Suprapubic skin (tissue), 4 donors: ENCODE data around the gene FCGBP. TPM values are rescaled to one million over a fixed set of nuclear protein-coding genes. Genes with fewer than 3 reads are reported as not detected.
"Not testable (repeated sequence)": the region's sequence is repeated elsewhere in the genome, so short reads cannot be mapped to it uniquely, and the experiment has no call there.

ENCODE experiments used
- DNase-seq, 2 donors: peaks; one replicate each; pipeline ENCODE4 v3.0.0-alpha.2; 2019; ENCODE audit warnings: low spot score in 2 of 2
- H3K27ac ChIP-seq: fragments of 200-600 bp; sonication (generic); one replicate; pipeline ENCODE4 v1.5.1; 2019
- H3K27me3 ChIP-seq: fragments of 200-600 bp; sonication (generic); one replicate; pipeline ENCODE4 v1.5.1; 2019
- H3K36me3 ChIP-seq: fragments of 200-600 bp; sonication (generic); one replicate; pipeline ENCODE4 v1.5.1; 2019
- H3K4me1 ChIP-seq: fragments of 200-600 bp; sonication (generic); one replicate; pipeline ENCODE4 v1.5.1; 2019
- H3K4me3 ChIP-seq: fragments of 200-600 bp; sonication (generic); one replicate; pipeline ENCODE4 v1.5.1; 2019; ENCODE audit warnings: mild to moderate bottlenecking
- H3K9me3 ChIP-seq: fragments of 200-600 bp; sonication (generic); one replicate; pipeline ENCODE4 v1.5.1; 2019
- EP300 ChIP-seq: sonication (generic); formaldehyde crosslinking; IDR thresholded peaks from one replicate; pipeline ENCODE4 v1.6.1; 2017; ENCODE audit warnings: antibody characterized with exemption
- POLR2A ChIP-seq, 2 donors: fragments of 450-650 bp; IDR thresholded peaks; one replicate each; pipeline ENCODE4 v1.6.1; 2017; ENCODE audit warnings: antibody characterized with exemption in 2 of 2, mild to moderate bottlenecking in 2 of 2, moderate library complexity in 2 of 2
- POLR2AphosphoS5 ChIP-seq, 3 donors: sonication (generic); formaldehyde crosslinking; IDR thresholded peaks; one replicate each; pipeline ENCODE4 v1.6.1; 2017; ENCODE audit warnings: antibody characterized with exemption in 3 of 3
- WGBS: methylation state at CpG from one replicate; pipeline ENCODE4 v1.1.5; 2018; 5-methylcytosine and 5-hydroxymethylcytosine counted together
- total RNA-seq, 4 donors: library from RNA; depleted of rRNA; stranded (reverse); fragments of >200 nt; gene quantifications; one replicate each; pipeline ENCODE4 v1.1.0, GENCODE V29; 2016
- TF ChIP-seq, protein P1 (sequence below), 2 donors: fragments of 200-600 bp in 1 of 2; fragments of 450-650 bp in 1 of 2; sonication (generic) in 1 of 2; IDR thresholded peaks; one replicate each; pipeline ENCODE4 v1.5.1; 2016 to 2019; ENCODE audit warnings: antibody characterized with exemption in 2 of 2, mild to moderate bottlenecking in 1 of 2, moderate library complexity in 1 of 2

Gene FCGBP
- total RNA-seq, 4 donors from 2014 or later: 114 to 314 (median 246) TPM

DNA sequence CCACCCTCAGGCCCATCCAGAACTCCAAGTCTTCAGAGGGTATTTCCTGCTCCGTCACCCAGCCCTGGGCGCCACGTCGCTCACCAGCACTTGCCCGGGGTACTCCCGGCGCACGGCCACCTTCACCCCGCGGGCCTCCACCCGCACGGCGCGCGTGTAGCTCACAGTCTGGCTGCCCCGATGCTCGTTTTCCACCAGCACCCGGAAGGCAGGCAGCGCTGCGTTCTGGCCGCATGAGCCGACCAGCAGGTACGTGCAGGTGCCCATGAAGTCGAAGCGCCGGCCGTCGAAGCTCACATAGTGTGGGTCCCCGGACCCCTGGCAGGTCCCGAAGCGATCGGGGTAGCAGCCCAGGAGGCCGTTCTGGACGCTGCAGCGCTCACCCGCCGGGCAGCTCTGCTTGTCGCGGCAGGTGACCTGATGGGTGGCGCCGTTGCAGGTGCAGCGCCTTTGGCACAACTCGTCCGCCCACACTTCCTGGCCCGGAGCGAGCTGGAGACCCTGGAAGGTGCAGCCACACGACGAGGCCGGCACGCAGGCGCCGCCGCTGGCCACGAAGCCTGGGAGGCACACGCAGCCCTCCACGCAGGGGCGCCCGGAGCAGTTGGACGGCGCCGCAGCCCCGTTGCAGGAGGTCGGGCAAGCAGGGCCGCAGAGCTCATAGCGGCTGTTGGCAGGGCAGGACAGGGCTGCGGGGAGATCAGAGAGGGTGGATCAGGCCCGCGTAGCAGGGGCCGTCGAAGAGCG is 19.2 kb downstream of the FCGBP start:
- peaks cover 35% of the 10 kb centered on the region for H3K27me3 ChIP-seq
- H3K4me3 ChIP-seq: no peak overlapping the region
- 62% methylated on average over 12 of the region's 71 CpGs for WGBS
- H3K4me1 ChIP-seq: no peaks in the 10 kb centered on the region
- no peaks in the 10 kb centered on the region for H3K36me3 ChIP-seq
- H3K9me3 ChIP-seq: no peaks in the 10 kb centered on the region
- H3K27ac ChIP-seq: no peak overlapping the region
- DNase-seq: peak in 1 of 2 donors; percentile 78
- TF ChIP-seq, protein P1, sequence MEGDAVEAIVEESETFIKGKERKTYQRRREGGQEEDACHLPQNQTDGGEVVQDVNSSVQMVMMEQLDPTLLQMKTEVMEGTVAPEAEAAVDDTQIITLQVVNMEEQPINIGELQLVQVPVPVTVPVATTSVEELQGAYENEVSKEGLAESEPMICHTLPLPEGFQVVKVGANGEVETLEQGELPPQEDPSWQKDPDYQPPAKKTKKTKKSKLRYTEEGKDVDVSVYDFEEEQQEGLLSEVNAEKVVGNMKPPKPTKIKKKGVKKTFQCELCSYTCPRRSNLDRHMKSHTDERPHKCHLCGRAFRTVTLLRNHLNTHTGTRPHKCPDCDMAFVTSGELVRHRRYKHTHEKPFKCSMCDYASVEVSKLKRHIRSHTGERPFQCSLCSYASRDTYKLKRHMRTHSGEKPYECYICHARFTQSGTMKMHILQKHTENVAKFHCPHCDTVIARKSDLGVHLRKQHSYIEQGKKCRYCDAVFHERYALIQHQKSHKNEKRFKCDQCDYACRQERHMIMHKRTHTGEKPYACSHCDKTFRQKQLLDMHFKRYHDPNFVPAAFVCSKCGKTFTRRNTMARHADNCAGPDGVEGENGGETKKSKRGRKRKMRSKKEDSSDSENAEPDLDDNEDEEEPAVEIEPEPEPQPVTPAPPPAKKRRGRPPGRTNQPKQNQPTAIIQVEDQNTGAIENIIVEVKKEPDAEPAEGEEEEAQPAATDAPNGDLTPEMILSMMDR (IDR thresholded peaks at IDR 0.05): no peak
- TF ChIP-seq POLR2A (IDR thresholded peaks at IDR 0.05) (no peak), EP300 (no peak), POLR2AphosphoS5 (IDR thresholded peaks at IDR 0.05) (no peak)

DNA sequence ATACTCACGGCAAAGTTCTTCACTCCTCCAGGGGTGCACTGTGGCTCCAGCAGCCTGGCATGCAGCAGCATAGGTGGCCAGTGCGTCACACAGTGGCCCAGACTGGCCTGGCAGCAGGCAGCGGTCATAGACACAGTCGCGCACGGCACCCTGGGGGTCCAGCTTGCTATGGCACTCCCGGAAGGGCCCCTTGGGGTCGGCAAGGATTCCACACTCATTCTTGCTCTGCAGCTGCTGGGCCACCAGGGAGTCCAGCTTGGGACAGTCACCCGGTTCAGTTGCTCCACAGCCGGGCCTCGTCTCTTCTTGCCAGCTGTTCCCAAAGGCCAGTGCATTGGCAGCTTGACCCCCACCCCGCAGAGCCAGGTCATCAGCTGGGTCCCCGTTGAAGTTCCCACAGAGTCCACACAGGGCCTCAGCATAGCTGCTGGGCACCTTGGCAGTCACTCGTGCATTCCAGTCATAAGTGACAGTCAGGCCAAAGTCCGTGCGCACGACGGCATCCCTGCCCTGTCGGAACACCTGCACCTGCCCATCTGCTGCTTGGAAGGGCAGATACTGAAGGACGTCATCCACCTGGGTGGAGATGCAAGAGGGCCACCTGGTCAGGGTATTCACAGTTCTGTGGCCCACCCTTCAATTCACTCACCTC is 20.6 kb downstream of the FCGBP start:
- Histone ChIP-seq H3K27ac (no peak overlapping the region), H3K4me3 (no peak overlapping the region), H3K27me3 (peaks cover 35% of the 10 kb centered on the region), H3K9me3 (no peaks in the 10 kb centered on the region), H3K4me1 (no peaks in the 10 kb centered on the region), H3K36me3 (no peaks in the 10 kb centered on the region)
- WGBS: 94% methylated on average over 8 of the region's 20 CpGs
- peak in 1 of 2 donors; percentile 56 for DNase-seq
- TF ChIP-seq POLR2A (IDR thresholded peaks at IDR 0.05): no peak
- TF ChIP-seq, protein P1 (IDR thresholded peaks at IDR 0.05): no peak
- no peak for TF ChIP-seq POLR2AphosphoS5 (IDR thresholded peaks at IDR 0.05)
- no peak for TF ChIP-seq EP300

DNA sequence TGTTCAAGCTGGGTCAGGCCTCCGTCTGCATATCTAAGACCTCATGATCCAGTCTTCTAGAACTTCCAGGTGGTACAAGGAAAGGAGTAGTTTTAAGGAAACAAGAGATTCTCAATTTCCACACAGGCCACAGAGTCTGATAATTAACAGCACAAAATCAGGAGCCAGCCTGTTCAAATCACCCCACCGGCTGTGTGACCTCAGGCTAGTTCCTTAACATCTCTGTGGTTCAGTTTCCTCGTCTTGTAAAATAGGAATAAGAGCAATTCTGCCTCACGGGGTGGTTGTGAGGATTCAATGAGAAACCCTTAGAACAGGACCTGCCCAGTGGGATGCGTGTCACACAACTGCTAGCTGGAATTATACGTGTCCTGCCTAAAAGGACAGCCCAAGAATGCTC is 25.6 kb downstream of the FCGBP start:
- 83% methylated on average over 6 of the region's 6 CpGs for WGBS
- no peaks in the 10 kb centered on the region for H3K9me3 ChIP-seq
- peaks cover 3% of the 10 kb centered on the region for H3K27me3 ChIP-seq
- DNase-seq: no peak
- TF ChIP-seq POLR2A (IDR thresholded peaks at IDR 0.05) (no peak), POLR2AphosphoS5 (IDR thresholded peaks at IDR 0.05) (no peak), EP300 (no peak)
- TF ChIP-seq, protein P1 (IDR thresholded peaks at IDR 0.05): no peak
- no peak overlapping the region for H3K27ac ChIP-seq
- H3K36me3 ChIP-seq: no peaks in the 10 kb centered on the region
- H3K4me1 ChIP-seq: no peaks in the 10 kb centered on the region
- H3K4me3 ChIP-seq: no peak overlapping the region

DNA sequence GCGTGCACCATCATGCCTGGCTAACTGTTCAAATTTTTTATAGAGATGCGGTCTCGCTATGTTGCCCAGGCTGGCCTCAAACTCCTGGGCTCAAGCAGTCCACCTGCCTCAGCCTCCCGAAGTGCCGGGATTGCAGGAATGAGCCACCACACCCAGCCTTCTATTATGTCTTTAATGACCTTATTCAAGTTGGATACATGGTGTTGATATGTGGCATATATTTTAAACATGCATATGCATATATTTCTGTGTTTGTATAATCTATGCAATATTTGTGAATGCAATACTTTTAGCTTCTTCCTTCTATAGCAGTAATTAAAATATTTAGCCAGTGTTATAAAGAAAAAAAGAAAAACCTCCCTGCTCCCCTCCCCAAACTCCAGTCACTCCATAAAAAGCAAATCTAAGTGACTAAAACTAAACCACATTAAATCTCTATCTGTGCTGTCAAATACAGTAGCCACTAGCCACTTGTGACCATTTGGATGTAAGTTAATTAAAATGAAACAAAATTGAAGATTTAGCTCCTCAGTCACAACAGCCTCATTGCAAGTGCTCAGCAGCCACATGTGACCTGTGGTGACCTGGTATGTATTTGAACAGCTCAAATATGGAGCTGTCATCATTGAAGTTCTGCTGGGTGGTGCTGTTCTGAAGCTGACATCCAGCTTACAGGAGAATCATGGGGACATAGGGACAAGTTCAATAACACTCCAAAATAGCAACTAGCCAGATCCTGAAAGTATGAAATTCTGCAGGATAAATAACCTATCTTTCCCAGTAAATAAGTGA is 27.4 kb downstream of the FCGBP start:
- DNase-seq: no peak
- Histone ChIP-seq H3K27me3 (no peaks in the 10 kb centered on the region), H3K4me1 (no peaks in the 10 kb centered on the region), H3K4me3 (no peak overlapping the region), H3K9me3 (no peaks in the 10 kb centered on the region), H3K36me3 (no peaks in the 10 kb centered on the region), H3K27ac (no peak overlapping the region)
- 85% methylated on average over 5 of the region's 5 CpGs for WGBS
- TF ChIP-seq POLR2AphosphoS5 (IDR thresholded peaks at IDR 0.05) (no peak), POLR2A (IDR thresholded peaks at IDR 0.05) (no peak), EP300 (no peak)

DNA sequence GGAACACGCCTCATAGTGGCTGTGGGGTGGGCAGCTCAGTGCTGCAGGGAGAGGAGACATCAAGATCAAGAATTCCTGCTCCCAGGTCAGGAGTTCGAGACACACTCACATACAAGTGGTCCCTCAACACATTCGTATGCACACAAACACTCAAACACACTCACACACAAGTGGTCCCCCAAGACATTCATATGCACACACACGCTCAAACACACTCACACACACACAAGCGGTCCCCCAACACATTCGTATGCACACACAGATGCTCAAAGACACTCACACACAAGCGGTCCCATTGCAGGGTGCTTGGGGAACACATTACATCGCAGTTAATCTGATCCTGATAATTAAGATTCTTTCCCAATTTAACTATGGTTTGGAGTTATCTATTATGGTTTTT is 28.2 kb downstream of the FCGBP start:
- no peaks in the 10 kb centered on the region for H3K36me3 ChIP-seq
- no peak overlapping the region for H3K4me3 ChIP-seq
- no peak overlapping the region for H3K27ac ChIP-seq
- 92% methylated on average over 6 of the region's 8 CpGs for WGBS
- no peaks in the 10 kb centered on the region for H3K4me1 ChIP-seq
- no peaks in the 10 kb centered on the region for H3K27me3 ChIP-seq
- H3K9me3 ChIP-seq: no peaks in the 10 kb centered on the region
- no peak for DNase-seq
- TF ChIP-seq, protein P1 (IDR thresholded peaks at IDR 0.05): no peak
- TF ChIP-seq EP300 (no peak), POLR2AphosphoS5 (IDR thresholded peaks at IDR 0.05) (no peak), POLR2A (IDR thresholded peaks at IDR 0.05) (no peak)

DNA sequence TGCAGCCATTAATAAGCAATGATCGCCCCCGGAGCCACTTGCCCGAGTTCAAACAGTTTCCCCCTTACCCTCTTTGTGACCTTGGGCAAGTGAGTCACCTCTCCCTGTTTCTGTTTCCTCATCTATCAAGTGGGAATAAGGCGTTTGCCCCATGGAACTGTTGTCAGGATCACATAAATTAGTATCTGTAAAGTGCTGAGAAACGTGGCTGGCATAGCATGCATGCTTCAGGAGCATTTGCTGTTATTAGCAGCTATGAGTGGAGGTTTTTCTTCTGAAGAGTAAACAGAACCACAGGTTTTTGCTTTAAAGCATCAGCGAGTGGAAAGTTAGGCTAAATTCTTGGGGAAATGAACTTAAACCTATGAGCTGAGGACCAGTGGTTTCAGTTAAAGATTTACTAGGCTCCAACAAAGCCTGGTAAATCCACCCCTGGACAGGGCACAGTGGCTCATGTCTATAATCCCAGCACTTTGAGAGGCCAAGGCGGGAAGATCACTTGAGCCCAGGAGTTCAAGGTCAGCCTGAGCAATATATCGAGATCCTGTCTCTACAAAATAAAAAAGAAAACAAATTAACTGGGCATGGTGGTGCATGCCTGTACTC is 30.8 kb downstream of the FCGBP start:
- not testable (repeated sequence) for H3K36me3 ChIP-seq, H3K27ac ChIP-seq, H3K27me3 ChIP-seq, H3K4me3 ChIP-seq, H3K9me3 ChIP-seq, DNase-seq, H3K4me1 ChIP-seq
- 53% methylated on average over 2 of the region's 8 CpGs for WGBS

DNA sequence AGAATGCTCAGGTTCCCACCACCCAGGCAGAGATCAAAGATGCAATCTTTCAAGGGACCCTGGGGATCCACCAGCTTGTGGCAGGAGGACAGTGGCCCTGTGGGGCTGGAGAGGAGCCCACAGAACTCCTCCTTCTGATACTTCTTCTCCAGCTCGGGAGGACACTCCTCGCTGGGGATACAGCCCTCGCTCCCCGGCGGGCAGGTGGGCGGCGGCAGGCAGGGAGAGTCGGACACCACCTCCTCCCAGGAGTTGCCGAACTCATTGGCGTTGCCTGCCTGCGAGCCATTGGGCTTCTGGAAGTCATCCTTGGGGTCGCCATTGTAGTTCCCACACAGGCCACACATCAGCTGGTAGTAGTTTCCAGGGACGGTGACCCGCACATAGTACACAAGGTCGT is 32.1 kb downstream of the FCGBP start:
- H3K27me3 ChIP-seq, DNase-seq, H3K36me3 ChIP-seq, H3K9me3 ChIP-seq, H3K4me1 ChIP-seq, H3K4me3 ChIP-seq, H3K27ac ChIP-seq: not testable (repeated sequence)
- no CpG with 5 or more reads among the region's 15 CpGs for WGBS

DNA sequence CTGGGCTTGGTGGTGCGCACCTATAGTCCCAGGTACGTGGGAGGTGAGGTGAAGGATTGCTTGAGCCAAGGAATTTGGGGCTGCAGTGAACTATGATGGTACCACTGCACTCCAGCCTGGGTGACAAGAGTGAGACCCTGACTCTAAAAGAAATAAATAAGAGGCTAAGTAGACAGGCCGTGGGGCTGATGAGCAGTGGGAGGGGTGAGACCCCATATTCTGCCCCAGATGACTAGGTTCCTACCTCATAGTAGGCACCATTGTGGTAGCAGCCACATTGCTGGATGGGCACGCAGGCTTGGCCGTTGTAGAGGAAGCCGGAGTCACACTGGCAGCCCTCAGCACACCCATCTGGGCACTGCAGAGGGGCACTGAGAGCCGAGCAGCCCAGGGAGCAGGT is 32.8 kb downstream of the FCGBP start:
- H3K27me3 ChIP-seq, H3K4me3 ChIP-seq, H3K36me3 ChIP-seq, H3K4me1 ChIP-seq, H3K27ac ChIP-seq, H3K9me3 ChIP-seq: not testable (repeated sequence)
- WGBS: 100% methylated on average over 1 of the region's 7 CpGs
- DNase-seq: peak in 1 of 2 donors; percentile 68
